ENCODE measurements around the gene SPRR5.

Gene SPRR5

DNA sequence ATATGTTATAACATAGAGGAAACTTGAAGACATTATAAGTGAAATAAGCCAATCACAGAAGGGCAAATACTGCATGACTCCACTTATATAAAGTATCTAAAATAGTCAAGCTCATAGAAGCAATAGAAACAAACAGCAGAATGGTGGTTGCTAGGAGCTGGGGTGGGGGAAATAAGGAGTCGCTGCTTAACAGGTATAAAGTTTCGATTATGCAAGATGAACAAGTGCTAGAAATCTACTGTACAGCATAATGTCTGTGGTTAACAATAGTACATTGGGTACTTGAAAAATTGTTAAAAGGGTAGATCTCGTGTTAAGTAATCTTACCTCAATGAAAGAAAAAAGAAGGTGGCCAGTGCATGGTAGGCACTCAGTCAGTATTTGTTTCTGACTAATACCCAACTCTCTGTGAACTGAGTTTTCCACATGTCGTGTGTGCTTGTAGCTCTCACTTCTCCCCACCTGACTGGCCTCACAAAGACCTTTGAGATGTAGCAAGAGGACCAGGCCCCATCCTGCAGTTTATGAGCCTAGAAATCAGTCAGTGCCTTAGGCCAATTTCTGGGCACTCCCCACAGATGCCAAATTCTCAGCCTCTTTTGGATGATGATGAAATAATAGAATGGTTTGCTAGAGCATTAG lies 14.7 kb upstream of the SPRR5 start:
- TF ChIP-seq, protein P1, sequence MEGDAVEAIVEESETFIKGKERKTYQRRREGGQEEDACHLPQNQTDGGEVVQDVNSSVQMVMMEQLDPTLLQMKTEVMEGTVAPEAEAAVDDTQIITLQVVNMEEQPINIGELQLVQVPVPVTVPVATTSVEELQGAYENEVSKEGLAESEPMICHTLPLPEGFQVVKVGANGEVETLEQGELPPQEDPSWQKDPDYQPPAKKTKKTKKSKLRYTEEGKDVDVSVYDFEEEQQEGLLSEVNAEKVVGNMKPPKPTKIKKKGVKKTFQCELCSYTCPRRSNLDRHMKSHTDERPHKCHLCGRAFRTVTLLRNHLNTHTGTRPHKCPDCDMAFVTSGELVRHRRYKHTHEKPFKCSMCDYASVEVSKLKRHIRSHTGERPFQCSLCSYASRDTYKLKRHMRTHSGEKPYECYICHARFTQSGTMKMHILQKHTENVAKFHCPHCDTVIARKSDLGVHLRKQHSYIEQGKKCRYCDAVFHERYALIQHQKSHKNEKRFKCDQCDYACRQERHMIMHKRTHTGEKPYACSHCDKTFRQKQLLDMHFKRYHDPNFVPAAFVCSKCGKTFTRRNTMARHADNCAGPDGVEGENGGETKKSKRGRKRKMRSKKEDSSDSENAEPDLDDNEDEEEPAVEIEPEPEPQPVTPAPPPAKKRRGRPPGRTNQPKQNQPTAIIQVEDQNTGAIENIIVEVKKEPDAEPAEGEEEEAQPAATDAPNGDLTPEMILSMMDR (IDR thresholded peaks at IDR 0.05; ENCODE audit: low read depth, low read length), result no peak
- no peak for DNase-seq
- H3K36me3 ChIP-seq, result no peaks in the 10 kb centered on the region
- no peak overlapping the region for H3K4me3 ChIP-seq (ENCODE audit: low read depth, low read length)
- no peaks in the 10 kb centered on the region for H3K4me1 ChIP-seq
- H3K27me3 ChIP-seq, result no peaks in the 10 kb centered on the region
- no peaks in the 10 kb centered on the region for H3K9me3 ChIP-seq

DNA sequence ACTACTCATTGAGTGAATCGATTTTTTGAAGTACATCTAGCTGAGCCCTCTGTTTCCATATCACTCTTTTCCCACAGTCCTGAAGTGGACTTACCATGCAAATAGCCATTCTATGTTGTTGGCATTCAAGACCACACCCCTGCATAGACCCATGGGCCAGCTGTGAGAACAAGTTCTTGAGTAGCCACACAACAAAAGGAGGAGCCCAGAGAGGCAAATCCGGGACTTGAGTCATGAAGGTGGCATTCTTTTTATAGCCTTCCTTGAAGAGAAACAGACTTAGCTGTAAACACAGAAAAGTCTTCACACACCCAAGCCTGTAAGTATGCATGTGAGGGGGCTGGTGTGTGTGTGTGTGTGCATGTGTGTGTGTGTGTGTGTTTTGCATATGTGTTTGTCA lies 13.8 kb upstream of the SPRR5 start:
- Histone ChIP-seq H3K27me3 (no peaks in the 10 kb centered on the region), H3K9me3 (no peaks in the 10 kb centered on the region), H3K4me1 (no peaks in the 10 kb centered on the region), H3K4me3 (ENCODE audit: low read depth, low read length) (no peak overlapping the region), H3K36me3 (no peaks in the 10 kb centered on the region)
- no peak for DNase-seq
- TF ChIP-seq, protein P1 (IDR thresholded peaks at IDR 0.05; ENCODE audit: low read depth, low read length), result no peak

DNA sequence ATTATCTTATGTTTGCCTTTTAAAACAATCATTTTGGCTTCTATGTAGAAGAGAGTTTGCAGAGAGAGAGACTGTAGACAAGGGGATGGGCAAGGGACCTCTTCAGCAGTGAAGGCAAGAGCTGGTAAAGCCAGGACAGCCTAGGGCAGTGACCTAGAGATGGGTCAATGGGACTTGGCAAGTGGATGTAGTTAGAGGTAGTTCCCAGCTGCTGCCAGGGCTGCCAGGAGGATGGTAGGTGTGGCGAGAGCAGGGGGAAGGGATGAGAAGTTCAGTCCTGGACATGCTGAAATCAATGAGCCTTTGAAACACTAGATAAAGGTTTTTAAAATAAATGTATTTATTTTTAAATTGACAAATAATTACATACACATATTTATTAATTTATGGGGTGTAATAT lies 6.4 kb upstream of the SPRR5 start:
- no peak for DNase-seq
- H3K27me3 ChIP-seq, result no peaks in the 10 kb centered on the region
- TF ChIP-seq, protein P1 (IDR thresholded peaks at IDR 0.05; ENCODE audit: low read depth, low read length), result no peak
- no peaks in the 10 kb centered on the region for H3K4me1 ChIP-seq
- H3K9me3 ChIP-seq, result no peaks in the 10 kb centered on the region
- H3K36me3 ChIP-seq, result no peaks in the 10 kb centered on the region
- H3K4me3 ChIP-seq (ENCODE audit: low read depth, low read length), result no peak overlapping the region

DNA sequence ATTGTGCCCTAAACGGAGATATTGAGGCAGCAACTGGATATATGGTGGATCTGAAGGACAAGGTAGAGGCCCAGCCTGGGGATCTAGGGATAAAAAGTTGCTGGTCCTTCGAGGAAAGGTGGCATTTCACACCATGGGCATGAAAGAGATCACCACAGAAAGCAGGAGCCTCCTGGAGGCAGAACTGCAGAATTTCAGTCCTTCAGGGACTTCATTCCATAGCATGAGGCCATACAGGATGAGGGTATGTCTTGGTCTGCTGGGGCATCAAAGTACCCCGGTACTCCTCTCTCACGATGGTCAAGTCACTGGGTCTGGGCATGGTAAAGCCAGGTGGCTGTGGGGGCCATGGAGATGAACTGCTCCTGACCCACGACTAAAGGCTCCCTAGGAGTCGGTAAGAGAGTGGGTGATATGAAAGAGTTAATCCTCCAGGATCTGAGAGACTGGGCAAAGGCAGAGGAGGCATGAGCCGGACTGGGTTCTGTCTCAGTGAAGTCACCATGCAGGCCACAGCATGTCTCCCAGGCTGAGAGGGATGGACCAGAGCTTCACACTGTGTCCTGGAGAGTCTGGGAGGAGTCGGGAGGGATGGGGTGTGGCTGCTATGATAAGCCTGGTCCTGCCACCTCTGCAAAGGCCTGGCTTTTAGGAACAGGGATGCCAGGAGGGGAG lies 5.8 kb upstream of the SPRR5 start:
- Histone ChIP-seq H3K27me3 (no peaks in the 10 kb centered on the region), H3K9me3 (no peaks in the 10 kb centered on the region), H3K4me3 (ENCODE audit: low read depth, low read length) (no peak overlapping the region), H3K4me1 (no peaks in the 10 kb centered on the region), H3K36me3 (no peaks in the 10 kb centered on the region)
- TF ChIP-seq, protein P1 (IDR thresholded peaks at IDR 0.05; ENCODE audit: low read depth, low read length), result no peak
- DNase-seq, result no peak

DNA sequence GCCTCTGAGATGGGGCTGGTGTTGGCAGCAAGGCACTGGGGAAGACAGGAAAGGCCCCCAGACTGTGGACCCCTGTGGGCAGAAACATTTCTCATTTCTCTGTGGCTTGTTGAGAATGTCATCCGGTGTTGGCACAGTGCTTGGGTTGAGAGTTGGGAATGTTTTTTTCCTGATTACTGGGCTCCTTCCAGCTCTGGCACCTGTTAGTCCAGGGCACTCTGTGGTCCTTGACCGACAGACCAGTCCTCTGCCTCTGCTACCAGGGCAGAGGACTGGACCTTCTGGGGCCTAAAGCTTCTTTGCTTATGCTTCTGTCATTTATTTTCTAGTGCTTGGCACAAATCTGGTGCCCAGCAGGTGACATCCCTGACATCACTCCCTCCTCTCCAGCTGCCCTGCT lies 4.8 kb upstream of the SPRR5 start:
- Histone ChIP-seq H3K36me3 (no peaks in the 10 kb centered on the region), H3K9me3 (no peaks in the 10 kb centered on the region), H3K4me1 (no peaks in the 10 kb centered on the region), H3K4me3 (ENCODE audit: low read depth, low read length) (no peak overlapping the region), H3K27me3 (no peaks in the 10 kb centered on the region)
- no peak for DNase-seq
- TF ChIP-seq, protein P1 (IDR thresholded peaks at IDR 0.05; ENCODE audit: low read depth, low read length), result no peak

DNA sequence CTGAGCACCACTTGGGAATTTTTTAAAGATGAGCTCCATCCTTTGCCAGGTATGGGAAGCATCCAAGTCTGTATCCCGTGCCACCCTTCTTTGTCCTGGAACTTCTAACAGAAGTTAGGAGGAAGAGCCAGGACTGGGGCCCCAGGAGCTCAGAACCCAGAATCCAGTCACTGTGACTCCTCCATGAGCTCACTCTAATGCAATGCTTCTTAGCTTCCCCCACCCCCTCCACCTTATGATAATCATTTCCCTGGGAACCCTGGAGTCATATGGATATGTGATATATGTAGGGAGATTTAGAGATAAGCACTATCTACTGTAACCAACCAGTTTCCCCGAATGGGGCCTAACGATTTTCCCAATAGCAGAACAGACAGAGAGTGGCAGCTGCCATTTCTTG lies 758 bp upstream of the SPRR5 start:
- Histone ChIP-seq H3K27me3 (no peaks in the 10 kb centered on the region), H3K36me3 (no peaks in the 10 kb centered on the region)

More for the DNA sequence above, 758 bp upstream of the SPRR5 start:
- TF ChIP-seq, protein P1 (IDR thresholded peaks at IDR 0.05; ENCODE audit: low read depth, low read length), result no peak
- H3K4me3 ChIP-seq (ENCODE audit: low read depth, low read length), result no peak overlapping the region
- no peak for DNase-seq
- no peaks in the 10 kb centered on the region for H3K4me1 ChIP-seq
- H3K9me3 ChIP-seq, result no peaks in the 10 kb centered on the region

Measured in BE2C (cell line).